ENCODE results near the gene TMBIM4.
"Not testable (repeated sequence)": the region's sequence is repeated elsewhere in the genome, so short reads cannot be mapped to it uniquely, and the experiment has no call there.

The TMBIM4 gene, protein sequence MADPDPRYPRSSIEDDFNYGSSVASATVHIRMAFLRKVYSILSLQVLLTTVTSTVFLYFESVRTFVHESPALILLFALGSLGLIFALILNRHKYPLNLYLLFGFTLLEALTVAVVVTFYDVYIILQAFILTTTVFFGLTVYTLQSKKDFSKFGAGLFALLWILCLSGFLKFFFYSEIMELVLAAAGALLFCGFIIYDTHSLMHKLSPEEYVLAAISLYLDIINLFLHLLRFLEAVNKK

DNA sequence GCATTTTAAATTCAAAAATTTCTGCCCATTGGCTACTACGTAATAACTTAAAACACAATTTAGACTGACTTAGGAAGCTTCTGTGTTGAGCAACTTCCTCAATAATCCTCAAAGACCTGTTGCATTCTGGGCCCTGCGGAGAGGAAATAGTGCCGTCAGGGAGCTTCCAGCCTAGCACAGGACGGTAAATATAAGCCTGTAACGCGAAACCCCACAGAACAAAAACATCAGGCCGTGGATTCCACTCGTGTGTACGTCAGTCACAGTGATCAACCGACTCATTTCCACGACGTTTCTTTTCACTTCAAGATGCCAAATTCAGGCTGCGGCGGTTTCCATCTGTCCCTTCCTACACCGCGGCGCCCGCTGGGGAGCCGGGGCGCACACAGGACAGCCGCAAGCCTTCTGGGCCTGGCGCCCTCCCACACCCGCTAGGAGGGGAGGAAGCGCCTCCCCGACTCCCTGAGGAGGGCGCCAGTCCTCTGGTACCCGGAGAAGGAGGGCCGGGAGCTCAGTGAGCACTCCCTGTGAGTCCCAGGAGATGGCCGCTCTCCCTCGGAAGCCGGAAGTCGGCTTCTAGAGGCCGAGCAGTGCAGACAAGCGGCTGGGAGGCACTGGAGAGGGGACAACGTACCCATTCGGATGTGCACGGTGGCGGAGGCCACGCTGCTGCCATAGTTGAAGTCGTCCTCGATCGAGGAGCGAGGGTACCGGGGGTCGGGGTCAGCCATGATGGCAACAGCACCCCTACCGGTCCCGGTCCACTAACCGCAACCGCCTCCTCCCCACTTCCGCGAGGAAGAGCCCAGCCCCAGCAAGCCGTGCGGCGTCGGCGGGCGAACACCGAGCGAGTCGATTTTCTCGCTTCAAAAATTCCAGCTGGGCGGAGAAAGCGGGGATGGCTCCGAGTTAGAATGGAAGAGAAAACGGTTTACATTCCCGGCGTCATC lies at the start of gene TMBIM4:
Gene TMBIM4, minus strand, starts transcription at position 776 of the 950 bp plus-strand sequence. Its CDS starts 45 bp downstream, at position 731.
- DNase-seq (ENCODE audit: low spot score) = peak; percentile 88

DNA sequence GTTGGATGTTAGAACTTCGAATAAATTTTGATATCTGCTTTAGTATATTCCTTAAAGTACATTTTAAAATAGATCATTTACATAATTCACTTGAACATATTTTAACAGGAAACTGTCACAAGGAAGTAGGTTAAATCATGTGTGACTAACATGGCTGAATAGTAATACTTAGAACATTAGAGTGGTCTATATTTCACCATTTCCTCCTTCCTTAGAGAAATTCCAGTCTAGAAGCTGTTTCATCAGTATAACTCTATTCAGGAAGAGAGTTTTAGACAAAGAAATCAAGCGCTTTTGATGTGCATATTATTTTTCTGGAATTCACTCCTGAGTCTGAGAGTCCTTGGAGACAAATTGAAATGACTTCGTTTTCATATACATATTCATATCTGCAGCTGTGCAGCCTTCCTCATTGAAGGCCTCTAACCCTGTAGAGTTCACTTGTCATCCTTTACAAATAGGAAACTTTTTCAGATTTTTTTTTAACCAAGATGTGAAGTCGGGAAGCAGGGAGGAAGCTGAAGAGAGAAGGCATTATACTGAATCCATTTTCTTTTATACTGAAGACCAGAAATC lies 47.6 kb upstream of the TMBIM4 start:
- DNase-seq (ENCODE audit: low spot score) = no peak

DNA sequence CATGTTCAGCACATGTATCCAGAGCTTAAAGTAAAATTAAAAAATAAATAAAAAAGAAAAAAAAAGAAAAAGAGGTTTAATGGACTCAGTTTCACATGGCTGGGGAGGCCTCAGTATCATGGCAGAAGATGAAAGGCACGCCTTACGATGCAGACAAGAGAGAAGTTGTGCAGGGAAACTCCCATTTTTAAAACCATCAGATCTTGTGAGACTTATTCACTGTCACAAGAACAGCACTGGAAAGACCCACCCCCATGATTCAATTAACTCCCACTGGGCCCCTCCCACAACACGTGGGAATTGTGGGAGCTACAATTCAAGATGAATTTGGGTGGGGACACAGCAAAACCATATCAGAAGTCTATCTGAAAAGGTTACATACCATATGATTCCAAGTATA lies 43.2 kb upstream of the TMBIM4 start:
- DNase-seq (ENCODE audit: low spot score) = not testable (repeated sequence)

DNA sequence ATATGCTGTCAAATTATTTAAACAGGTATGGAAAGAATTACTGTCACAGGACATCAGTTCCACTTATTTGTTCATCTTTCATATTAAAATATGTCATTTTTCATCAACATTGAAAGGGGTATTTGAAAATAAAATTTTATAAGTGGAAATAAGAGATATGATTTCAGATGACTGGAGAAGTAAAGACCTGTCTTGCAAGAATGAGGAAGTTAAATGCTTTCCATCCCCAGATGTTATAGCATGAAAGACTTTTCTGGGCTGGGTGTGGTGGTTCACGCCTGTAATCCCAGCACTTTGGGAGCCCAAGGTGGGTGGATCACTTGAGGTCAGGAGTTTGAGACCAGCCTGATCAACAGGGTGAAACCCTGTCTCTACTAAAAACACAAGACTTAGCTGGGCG lies 41.8 kb upstream of the TMBIM4 start:
- not testable (repeated sequence) for DNase-seq (ENCODE audit: low spot score)

DNA sequence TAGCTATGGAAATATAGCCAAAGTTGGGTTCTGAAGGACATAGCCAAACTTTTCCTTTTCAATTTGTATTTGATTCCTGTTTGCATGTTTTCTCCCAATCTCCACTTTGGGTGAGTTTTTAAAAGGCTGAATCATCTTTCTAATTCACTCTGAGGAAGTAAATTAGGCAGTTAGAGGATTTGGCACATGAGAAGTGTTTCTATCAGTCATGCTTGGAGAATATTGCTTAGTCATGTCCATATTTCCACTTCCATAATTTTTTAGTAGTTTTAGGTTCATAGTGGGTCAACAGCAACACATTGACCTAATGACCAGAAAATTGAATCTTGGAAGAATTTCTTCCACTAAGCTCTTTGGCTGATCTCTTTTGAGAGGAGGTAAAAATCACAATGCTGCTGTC lies 41.0 kb upstream of the TMBIM4 start:
- no peak for DNase-seq (ENCODE audit: low spot score)

DNA sequence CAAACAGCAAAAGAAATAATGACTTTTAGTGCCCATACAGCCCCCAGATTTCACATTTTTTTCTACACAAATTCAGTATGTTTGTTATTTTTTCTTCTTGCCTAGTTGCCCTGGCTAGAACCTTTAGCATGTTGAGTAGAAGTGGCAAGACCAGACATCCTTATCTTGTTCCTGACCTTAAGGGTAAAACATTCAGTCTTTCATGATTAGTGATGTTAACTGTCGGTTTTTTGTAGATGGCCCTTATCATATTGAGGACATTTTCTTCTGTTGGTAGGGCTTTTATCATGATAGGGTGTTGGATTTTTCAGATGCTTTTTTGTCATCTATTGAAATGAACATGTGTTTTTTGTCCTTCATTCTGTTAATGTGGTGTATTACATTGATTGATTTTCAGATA lies 36.3 kb upstream of the TMBIM4 start:
- no peak for DNase-seq (ENCODE audit: low spot score)

DNA sequence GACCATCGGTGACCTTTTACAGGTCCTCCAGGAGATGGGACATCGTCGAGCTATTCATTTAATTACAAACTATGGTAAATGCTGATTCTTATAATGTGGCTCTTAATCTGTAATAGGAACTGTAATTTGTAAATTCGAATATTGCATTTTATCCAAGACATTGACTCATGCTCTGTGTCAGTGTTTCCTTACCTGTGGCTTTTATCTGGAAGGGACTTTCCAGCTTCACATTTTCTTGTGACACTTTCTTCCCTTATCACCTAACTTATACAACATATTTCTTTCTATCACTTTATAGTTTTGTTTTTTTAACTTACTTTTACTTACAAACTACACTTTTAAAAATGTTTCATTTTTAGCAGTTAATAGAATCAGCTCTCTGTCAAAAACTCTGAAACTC lies 34.0 kb upstream of the TMBIM4 start:
- DNase-seq (ENCODE audit: low spot score) = no peak

DNA sequence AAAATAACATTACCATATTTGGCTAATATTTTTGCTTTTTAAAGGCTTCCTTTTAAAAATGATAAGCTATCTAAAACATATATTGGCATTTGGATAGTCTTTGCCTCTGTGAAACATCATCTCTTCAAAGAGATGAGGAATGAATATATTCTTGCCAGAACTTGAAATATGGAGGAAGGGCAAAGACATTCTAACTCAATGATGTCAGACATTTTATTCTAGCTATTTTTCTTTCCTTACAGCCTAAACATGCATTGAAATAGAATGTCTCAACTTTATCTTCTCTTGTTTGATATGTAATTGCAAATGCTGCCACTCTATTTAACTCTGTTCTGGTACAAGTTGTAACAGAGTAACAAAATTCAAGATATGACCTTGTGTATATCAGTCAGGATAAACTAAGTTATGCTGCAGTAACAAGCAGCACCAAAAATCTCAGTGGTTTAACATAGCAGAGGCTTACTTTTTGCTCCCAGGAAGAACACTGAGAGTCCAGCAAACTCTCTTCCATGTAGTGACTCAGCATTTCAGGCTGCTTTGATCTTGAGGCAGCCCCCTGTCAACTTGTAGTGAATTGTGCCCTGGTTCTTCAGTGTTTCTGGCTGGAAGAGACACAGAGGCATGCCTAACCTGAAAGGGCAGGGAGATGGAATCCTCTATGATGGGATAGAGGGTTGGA lies 30.2 kb upstream of the TMBIM4 start:
- no peak for DNase-seq (ENCODE audit: low spot score)

DNA sequence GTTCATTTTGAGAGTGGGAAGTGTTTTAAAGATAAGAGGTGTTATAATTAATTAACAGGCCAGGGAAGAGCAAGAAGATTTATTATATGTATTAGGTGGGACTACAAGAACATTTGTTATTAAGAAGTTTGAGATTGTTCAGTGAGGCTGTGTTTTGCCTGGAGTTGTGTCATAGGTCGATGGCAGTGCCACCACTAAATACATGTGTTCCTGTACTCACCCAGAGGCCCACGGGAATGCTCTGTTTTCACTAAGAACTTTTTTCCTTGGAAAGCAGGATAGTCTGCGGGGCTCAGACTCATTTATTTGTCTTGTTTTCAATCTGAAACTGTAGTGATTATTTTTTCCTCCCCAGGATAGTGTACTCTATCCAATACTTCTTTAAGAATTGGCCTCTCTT lies 29.3 kb upstream of the TMBIM4 start:
- DNase-seq (ENCODE audit: low spot score) = no peak

DNA sequence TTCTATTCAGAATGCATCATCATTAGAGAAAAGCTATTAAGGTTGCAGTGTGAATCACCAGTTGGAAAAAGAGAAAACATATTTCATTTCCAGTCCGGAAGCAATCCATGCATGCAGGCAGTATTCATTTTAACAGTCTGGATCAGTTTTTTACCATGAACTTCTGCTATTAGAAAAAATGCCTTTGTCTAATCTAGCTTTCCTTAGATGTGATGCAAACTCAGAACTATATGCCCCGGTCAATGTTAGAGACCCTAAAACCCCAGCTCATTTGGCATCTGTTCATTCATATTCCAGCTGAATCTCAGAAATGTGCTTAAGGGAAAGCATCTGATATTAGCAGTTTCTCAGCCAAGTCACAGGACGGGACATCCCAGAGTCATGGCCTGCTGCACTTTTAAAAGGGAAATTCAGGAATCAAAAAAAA lies 27.7 kb upstream of the TMBIM4 start:
- DNase-seq (ENCODE audit: low spot score) = no peak

DNA sequence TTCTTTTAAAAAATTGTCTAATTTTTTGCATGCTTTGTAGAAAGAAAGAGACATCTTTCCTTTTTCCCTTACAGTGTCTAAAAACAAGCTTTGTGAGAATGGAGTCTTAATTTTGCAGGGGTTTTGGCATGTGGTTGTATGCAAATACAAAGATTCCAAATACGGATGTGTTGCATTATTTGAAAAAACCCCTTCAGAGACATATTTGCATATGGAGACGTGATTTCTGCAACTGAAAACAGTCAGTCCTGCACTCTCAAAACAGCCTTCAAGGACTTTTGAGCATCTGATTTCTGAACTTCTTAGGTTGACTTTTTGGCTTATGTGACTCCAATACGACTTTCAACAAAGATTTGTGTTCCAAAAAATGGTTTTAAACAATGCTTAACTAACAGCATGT lies 27.0 kb upstream of the TMBIM4 start:
- DNase-seq (ENCODE audit: low spot score) = no peak

DNA sequence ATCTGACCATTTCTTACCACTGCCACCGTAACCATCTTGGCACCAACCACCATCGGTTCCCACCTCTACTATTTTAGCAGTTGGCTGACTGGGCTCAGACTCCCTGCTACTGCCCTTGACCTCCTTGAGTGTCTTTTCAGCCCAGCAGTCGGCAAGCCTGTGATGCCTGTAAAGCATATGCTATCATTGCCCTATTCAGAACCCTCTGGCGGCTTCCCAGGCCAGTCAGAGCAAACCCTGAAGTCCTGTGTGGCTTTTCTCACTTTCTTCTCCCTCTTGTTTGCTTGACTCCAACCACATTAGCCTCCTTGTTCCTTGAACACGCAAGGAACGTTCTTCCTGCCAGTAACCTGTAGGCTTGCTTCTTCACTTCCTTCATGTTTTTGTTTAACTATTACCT lies 25.4 kb upstream of the TMBIM4 start:
- DNase-seq (ENCODE audit: low spot score) = no peak

DNA sequence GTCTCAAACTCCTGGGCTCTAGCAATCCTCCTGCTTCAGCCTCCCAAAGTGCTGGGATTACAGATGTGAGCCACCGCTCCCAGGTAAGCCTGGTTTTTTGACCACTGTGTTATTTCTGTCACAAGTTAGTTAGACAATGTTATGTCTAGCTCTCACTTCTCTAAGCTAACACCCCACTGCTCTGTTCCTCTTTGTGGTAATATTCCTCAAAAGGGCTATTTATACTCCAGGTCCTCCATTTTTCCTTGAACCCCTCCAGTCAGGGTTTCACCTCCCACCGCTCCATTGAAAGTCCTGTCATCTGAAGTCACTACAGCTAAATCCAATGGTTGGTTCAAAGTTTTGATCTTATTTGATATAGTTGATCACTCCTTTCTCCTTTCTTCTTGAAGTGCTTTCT lies 24.3 kb upstream of the TMBIM4 start:
- no peak for DNase-seq (ENCODE audit: low spot score)

DNA sequence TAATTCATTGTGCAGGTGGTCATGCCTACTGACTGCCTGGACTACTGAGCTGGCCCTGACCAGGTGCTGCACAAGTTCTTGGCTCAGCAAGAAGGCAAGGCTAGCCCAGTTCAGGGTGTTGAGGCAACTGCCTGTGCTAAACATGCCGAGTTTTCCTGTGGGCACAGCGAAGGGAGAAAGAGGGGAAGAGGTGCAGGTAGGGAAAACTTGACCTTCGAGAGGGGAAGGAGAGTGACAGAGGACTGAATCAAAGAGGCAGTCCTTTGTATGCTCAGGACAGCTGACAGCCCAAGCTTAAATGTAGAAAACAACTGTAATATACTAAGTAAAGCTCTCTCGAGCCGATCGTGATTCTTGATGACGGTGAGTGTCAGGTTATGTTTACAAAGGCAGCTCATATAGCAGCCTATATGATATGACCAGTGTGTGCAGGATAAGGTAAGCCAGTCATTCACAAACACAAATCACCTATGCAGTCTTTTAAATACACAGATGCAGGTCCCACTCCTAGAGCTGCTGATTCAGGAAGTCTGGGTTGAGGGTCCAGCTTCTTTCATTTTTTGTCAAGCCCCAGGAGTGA lies 21.8 kb upstream of the TMBIM4 start:
- no peak for DNase-seq (ENCODE audit: low spot score)

DNA sequence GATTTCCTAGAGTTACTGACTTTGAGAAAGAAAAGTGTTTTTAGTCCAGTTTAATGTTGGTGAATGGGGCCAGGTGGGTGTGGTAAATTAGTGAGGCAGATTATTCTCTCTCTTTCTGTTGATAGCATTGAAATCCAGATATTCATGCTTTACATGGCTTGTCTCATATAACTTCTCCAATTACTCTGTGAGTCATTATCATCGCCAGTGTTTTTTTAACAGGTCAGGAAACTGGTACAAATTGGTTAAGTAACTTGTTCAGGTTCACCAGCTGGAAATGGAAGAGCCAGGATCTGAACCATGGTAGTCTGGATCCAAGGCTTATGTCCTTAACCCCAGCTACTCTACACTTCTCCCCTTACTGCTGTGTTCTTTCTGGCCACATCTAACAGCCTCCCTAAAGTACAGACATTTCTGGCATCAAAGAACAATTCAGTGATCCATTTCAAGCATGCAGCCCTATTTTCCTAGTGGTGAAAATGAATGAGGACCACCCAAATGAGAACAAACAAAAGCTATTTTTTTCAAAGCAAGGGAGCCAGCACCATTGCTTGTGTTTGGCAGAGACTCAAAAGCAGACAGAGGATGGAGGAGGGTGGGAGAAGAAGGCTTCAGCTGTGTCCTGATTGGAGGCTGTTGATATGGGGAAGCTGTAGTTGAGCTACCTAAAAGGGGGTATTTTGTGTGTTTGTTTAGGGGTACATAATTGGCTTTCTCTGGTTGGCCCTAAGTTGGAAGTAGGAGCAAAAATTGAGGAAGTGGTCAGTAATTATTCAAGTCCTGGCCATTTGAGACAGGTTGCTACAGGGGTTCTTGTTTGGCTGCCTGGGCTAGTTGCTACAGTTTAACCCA lies 20.9 kb upstream of the TMBIM4 start:
- no peak for DNase-seq (ENCODE audit: low spot score)

DNA sequence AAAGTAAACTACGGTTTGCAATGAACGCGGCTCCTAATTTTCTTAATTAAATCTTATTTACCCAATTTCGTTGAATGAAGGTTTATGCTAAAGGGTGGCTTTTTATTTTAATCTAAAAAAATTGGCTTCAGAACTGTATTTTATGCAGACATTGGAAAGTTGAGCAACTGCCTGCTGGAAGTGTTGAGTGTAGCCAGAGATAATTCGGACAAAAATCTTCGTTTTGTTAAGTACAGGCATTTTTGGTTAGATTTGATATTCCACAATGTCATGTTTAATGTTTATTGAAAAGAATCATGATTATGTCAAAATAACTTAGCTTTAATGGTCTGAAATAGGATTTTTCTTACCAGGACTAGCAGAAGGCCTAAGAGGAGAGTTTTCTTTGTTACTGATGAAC lies 20.1 kb upstream of the TMBIM4 start:
- DNase-seq (ENCODE audit: low spot score) = no peak

DNA sequence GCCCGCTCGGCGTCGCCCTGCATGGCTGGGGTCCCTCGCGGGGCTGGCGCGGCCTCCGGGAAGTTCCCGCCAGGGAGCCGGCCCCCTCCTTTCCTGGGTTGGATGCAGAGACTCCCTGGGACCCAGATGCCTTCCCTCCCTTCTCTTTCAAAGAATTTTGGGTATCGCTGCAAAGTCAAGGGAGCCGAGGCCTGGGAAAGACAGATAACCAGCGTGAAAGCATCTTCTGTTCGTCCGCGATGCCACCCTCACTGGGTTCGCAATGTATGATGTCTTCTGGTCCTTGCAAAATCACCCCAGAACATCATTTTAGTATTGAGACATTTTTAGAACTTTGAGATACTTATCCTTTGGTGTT lies 19.7 kb upstream of the TMBIM4 start:
- no peak for DNase-seq (ENCODE audit: low spot score)

DNA sequence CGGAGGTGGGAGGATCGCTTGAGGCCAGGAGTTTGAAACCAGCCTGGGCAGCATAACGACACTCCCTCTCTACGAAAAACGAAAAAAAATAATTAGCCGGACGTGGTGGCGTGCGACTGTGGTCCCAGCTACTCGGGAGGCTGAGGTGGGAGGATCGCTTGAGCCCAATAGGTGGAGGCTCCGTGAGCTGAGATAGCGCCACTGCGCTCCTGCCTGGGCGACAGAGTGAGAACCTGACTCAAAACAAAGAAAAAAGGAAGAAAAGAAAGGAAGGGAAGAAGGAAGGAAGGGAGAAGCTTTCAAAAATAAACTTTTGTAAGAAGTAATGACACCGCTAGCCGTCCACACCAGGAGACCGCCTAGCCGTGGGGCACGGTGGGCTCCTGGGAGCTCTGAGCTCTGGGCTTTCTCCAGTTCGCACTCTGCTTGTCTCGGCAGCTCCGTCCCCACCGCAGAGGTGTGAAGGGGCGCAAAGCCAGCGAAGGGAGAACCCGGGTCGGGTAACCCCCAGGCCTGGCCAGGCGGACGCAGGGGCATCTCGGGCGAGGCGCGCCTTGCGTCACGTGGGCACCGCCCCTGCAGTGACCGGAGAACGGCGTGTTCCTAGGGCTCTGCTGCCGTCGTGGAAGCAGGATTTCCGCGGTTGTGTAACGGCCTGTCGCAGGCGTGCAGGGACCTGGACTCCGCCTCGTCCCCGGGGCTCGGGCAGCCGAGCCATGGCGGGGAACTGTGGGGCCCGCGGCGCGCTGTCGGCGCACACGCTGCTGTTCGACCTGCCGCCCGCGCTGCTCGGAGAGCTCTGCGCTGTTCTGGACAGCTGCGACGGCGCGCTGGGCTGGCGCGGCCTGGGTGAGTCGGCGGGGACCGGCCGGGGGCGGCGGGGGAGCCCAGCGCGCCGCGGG lies 19.0 kb upstream of the TMBIM4 start, which contains the start of gene IRAK3:
Gene IRAK3, plus strand, starts transcription at position 631 of the 902 bp plus-strand sequence. Its CDS starts 86 bp downstream, at position 717.
- peak; percentile 24 for DNase-seq (ENCODE audit: low spot score)

DNA sequence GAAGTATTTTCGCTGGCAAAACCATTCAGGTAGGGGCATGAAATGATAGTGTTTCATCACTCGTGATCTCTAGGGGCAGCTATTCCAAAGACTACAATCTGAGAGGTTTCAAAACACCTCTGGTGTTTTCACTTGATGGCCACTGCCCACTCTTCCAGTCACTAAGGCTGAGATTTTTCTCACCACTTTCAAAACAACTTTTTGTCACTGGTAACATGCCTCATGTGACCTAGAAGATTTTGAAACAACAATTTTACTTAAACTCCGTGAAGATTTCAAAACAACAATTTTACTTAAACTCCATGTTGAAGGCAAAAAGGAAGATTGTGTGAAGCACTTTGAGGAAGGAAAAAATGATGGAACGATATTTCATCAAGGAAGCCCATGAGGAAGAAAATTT lies 18.0 kb upstream of the TMBIM4 start:
- DNase-seq (ENCODE audit: low spot score) = no peak

DNA sequence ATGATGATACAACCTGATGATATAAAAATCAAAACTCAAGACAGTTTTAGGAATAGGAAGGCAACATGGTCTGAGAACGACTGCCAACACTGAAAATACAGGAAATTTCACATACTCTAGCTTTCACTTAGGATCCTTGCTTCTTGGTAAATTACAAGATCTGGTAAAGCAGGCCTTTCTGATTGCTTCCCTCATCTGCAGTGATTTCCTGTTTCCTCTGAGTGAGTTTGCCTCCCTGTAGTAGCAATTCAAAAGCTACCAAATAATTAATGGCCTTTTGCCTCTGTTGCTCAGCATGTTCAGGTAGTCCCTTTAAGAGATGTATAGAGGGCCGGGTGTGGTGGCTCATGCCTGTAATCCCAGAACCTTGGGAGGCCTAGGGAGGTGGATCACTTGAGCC lies 17.2 kb upstream of the TMBIM4 start:
- no peak for DNase-seq (ENCODE audit: low spot score)
